ENCODE data around the gene HHIPL1. TPM values are rescaled to one million over a fixed set of nuclear protein-coding genes. Genes with fewer than 3 reads are reported as not detected.
A peak's percentile ranks its signal among the peaks of the same experiment; 100 is the strongest.

Gene HHIPL1
- total RNA-seq, 1 donor: 4.4 TPM

- DNase-seq (ENCODE audit: low read depth): no peak
- TF ChIP-seq CTCF (IDR thresholded peaks at IDR 0.05; ENCODE audit: insufficient read depth, low read length): no peak
- no peak overlapping the region for H3K4me3 ChIP-seq (ENCODE audit: low read depth, low read length)
These were observed 33.3 kb upstream of the HHIPL1 start for GRCh38 chr14:99611646-99612045.

- TF ChIP-seq CTCF (IDR thresholded peaks at IDR 0.05; ENCODE audit: insufficient read depth, low read length): no peak
- no peak for DNase-seq (ENCODE audit: low read depth)
These were observed 32.7 kb upstream of the HHIPL1 start for GRCh38 chr14:99612071-99612737.

GRCh38 chr14:99612738-99613330 lies 32.1 kb upstream of the HHIPL1 start:
- TF ChIP-seq CTCF (IDR thresholded peaks at IDR 0.05; ENCODE audit: insufficient read depth, low read length): no peak
- peak; percentile 73 for DNase-seq (ENCODE audit: low read depth)
- no peak overlapping the region for H3K4me3 ChIP-seq (ENCODE audit: low read depth, low read length)

More at GRCh38 chr14:99612071-99612737, 32.7 kb upstream of the HHIPL1 start:
- no peak overlapping the region for H3K4me3 ChIP-seq (ENCODE audit: low read depth, low read length)

GRCh38 chr14:99615497-99616157 lies 29.3 kb upstream of the HHIPL1 start:
- no peak overlapping the region for H3K4me3 ChIP-seq (ENCODE audit: low read depth, low read length)
- no peak for TF ChIP-seq CTCF (IDR thresholded peaks at IDR 0.05; ENCODE audit: insufficient read depth, low read length)
- peak; percentile 31 for DNase-seq (ENCODE audit: low read depth)

GRCh38 chr14:99616832-99617800 lies 27.8 kb upstream of the HHIPL1 start:
- TF ChIP-seq CTCF (IDR thresholded peaks at IDR 0.05; ENCODE audit: insufficient read depth, low read length): no peak
- no peak for DNase-seq (ENCODE audit: low read depth)
- H3K4me3 ChIP-seq (ENCODE audit: low read depth, low read length): no peak overlapping the region

Data from fibroblast of the aortic adventitia (primary cell).